NT2/D1 (cell line): ENCODE measurements around the gene TRPC6.

Experiments used
- SUZ12 ChIP-seq: IDR thresholded peaks from 2 replicates; pipeline ENCODE4 v1.6.1; 2011; ENCODE audit not compliant: insufficient read length, insufficient read depth; ENCODE audit errors: extremely low read depth
- ZNF274 ChIP-seq: IDR thresholded peaks from 2 replicates; pipeline ENCODE4 v1.6.1; 2011; ENCODE audit warnings: mild to moderate bottlenecking, low read depth, low read length

DNA sequence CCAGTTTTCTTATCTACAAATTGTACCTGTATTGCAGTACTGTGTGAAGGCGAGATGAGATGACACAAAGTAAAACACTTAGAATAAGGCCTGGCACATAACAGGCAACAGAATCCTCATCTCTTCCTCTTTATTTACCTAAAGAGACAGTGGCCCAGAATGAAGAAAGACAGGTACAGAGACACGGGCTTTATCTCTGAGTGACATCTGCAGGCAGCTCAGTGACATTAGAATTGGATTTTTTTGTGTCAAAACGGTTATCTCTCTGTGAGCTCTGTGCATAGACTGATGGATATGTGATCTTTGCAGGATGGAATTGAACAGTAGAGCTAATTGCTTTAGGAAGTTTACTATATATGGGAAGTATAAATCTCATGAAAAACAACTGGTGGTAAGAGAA, 36.2 kb upstream of the TRPC6 start:
- TF ChIP-seq SUZ12 (no peak), ZNF274 (no peak)
